Measurements from ENCODE around the gene SULT2B1.

SULT2B1 gene

GRCh38 chr19:48635966-48636858 lies 84.2 kb downstream of the SULT2B1 start:
- no peak for DNase-seq (ENCODE audit: extremely low spot score)
- CTCF ChIA-PET: interaction anchor here (0.6 kb wide), 1 partner anchor 10 kb away, joined by 3 read pairs; no protein-coding TSS in a partner anchor
- POLR2A ChIA-PET: no interaction called here
- TF ChIP-seq CTCF (IDR thresholded peaks at IDR 0.05; ENCODE audit: control extremely low read depth, extremely low read depth, low read depth, missing control alignments): no peak

- no peak for TF ChIP-seq CTCF (IDR thresholded peaks at IDR 0.05; ENCODE audit: control extremely low read depth, extremely low read depth, low read depth, missing control alignments)
- no peak for DNase-seq (ENCODE audit: extremely low spot score)
- POLR2A ChIA-PET: interaction anchor here (1.2 kb wide), 1 partner anchor 18 kb away, joined by 5 read pairs; the partner anchor contains the start of genes RPL18 and SPHK2
- CTCF ChIA-PET: interaction anchor here (0.6 kb wide), 1 partner anchor 10 kb away, joined by 3 read pairs; no protein-coding TSS in a partner anchor
Observed at GRCh38 chr19:48636859-48637448, 85.0 kb downstream of the SULT2B1 start, which contains the start of gene DBP. Gene DBP, minus strand, starts transcription at chr19:48637379. Its CDS starts 385 bp downstream, at chr19:48636994.

GRCh38 chr19:48637449-48637947 lies 85.5 kb downstream of the SULT2B1 start:
- ChIA-PET POLR2A (interaction anchor here (1.2 kb wide), 1 partner anchor 18 kb away, joined by 5 read pairs; the partner anchor contains the start of genes RPL18 and SPHK2), CTCF (no interaction called here)
- peak; percentile 94 for DNase-seq (ENCODE audit: extremely low spot score)
- no peak for TF ChIP-seq CTCF (IDR thresholded peaks at IDR 0.05; ENCODE audit: control extremely low read depth, extremely low read depth, low read depth, missing control alignments)

- DNase-seq (ENCODE audit: extremely low spot score): peak; percentile 85
- ChIA-PET POLR2A (interaction anchor here (1.2 kb wide), 1 partner anchor 19 kb away, joined by 5 read pairs; the partner anchor contains the start of genes RPL18 and SPHK2), CTCF (no interaction called here)
- no peak for TF ChIP-seq CTCF (IDR thresholded peaks at IDR 0.05; ENCODE audit: control extremely low read depth, extremely low read depth, low read depth, missing control alignments)
Observed at GRCh38 chr19:48637948-48638830, 86.2 kb downstream of the SULT2B1 start.

GRCh38 chr19:48638831-48639381 lies 86.9 kb downstream of the SULT2B1 start:
- POLR2A ChIA-PET: no interaction called here
- TF ChIP-seq CTCF (IDR thresholded peaks at IDR 0.05; ENCODE audit: control extremely low read depth, extremely low read depth, low read depth, missing control alignments): no peak
- no peak for DNase-seq (ENCODE audit: extremely low spot score)
- CTCF ChIA-PET: no interaction called here
